Small intestine (tissue), 16 donors: ENCODE results near the gene ZNG1A. TPM values are rescaled to one million over a fixed set of nuclear protein-coding genes. Genes with fewer than 3 reads are reported as not detected.
"Not testable (repeated sequence)": the region's sequence is repeated elsewhere in the genome, so short reads cannot be mapped to it uniquely, and the experiment has no call there.

Experiments used
- DNase-seq, 2 donors: peaks; one replicate each; pipeline versions ENCODE4 v3.0.0 to v3.0.0-alpha.2; 2013
- FAIRE-seq: peaks from 2 replicates; lab custom pipeline; 2012; peaks lifted over from hg19 to GRCh38; lab: Jason Lieb, UNC
- H3K27ac ChIP-seq, 3 donors: one replicate each; pipeline ENCODE4 v1.5.1; 2013; ENCODE audit warnings: low read length in 2 of 3, mild to moderate bottlenecking in 2 of 3, control low read depth in 1 of 3, inconsistent platforms in 1 of 3, low read depth in 1 of 3, moderate library complexity in 1 of 3
- H3K27me3 ChIP-seq, 3 donors: one replicate each; pipeline ENCODE4 v1.6.1; 2013; ENCODE audit warnings: low read length in 3 of 3, inconsistent platforms in 1 of 3; ENCODE audit not compliant: control insufficient read depth in 3 of 3, insufficient read depth in 3 of 3
- H3K36me3 ChIP-seq, 3 donors: one replicate each; pipeline ENCODE4 v1.6.1; 2013; ENCODE audit warnings: low read length in 3 of 3, inconsistent platforms in 1 of 3, low read depth in 1 of 3, mild to moderate bottlenecking in 1 of 3, moderate library complexity in 1 of 3; ENCODE audit not compliant: control insufficient read depth in 3 of 3, insufficient read depth in 2 of 3
- H3K4me1 ChIP-seq, 3 donors: one replicate each; pipeline ENCODE4 v1.6.1; 2013; ENCODE audit warnings: low read length in 2 of 3, inconsistent platforms in 1 of 3, low read depth in 1 of 3, mild to moderate bottlenecking in 1 of 3, moderate library complexity in 1 of 3; ENCODE audit not compliant: control insufficient read depth in 3 of 3, insufficient read depth in 2 of 3
- H3K4me3 ChIP-seq, 3 donors: one replicate each; pipeline ENCODE4 v1.5.1; 2013; ENCODE audit warnings: low read length in 3 of 3, control low read depth in 1 of 3, inconsistent platforms in 1 of 3, low read depth in 1 of 3, mild to moderate bottlenecking in 1 of 3, moderate library complexity in 1 of 3
- H3K9me3 ChIP-seq, 2 donors: one replicate each; pipeline ENCODE4 v1.6.1; 2013; ENCODE audit warnings: low read depth in 1 of 2, low read length in 1 of 2; ENCODE audit not compliant: control insufficient read depth in 2 of 2, insufficient read depth in 1 of 2
- WGBS, 3 donors: extraction: QIAGEN DNeasy Blood & Tissue Kit; methylation state at CpG; one replicate each; pipeline ENCODE4 v1.1.7; 2013; 5-methylcytosine and 5-hydroxymethylcytosine counted together
- long read RNA-seq, 10 donors: transcript quantifications; one replicate each; lab custom pipeline, GENCODE V29; 2026
- polyA plus RNA-seq, 4 donors: library from polyadenylated mRNA; stranded (reverse) in 3 of 4; unstranded in 1 of 4; fragments of 200-250 nt in 3 of 4; fragments of 120-200 nt in 1 of 4; gene quantifications; one replicate each; pipeline versions ENCODE4 v1.2.1 to v1.2.3, GENCODE V29; 2013
- donor health status: healthy with polysubstance abuse.
- donor health status: control.
- donor health status: control.
- donor health status: Bipolar disorder and iron deficiency.
- donor health status: healthy.

ZNG1A gene
- polyA plus RNA-seq: 10 to 100 TPM; 18.4 to 46.7 (median 34.0) TPM
- long read RNA-seq, donor 1, transcript CBWD1-202 (15 exons, 1,706 nt): major isoform, 11 of 48 reads
- long read RNA-seq, donor 1, transcript CBWD1-206 (3 exons, 1,731 nt): minor isoform, 6 of 48 reads
- long read RNA-seq, donor 1, partial matches to known transcripts: 26 of 48 reads
- long read RNA-seq, donor 1, other reads (novel, unspliced or antisense): 0 of 48 reads
- long read RNA-seq, donor 2, partial matches to known transcripts: 0 of 7 reads
- long read RNA-seq, donor 2, other reads (novel, unspliced or antisense): 0 of 7 reads
- long read RNA-seq, donor 3, transcript CBWD1-206 (3 exons, 1,731 nt): minor isoform, 6 of 31 reads
- long read RNA-seq, donor 3, transcript CBWD1-202 (15 exons, 1,706 nt): major isoform, 11 of 31 reads
- long read RNA-seq, donor 3, partial matches to known transcripts: 9 of 31 reads
- long read RNA-seq, donor 3, other reads (novel, unspliced or antisense): 0 of 31 reads
- long read RNA-seq, donor 4: 0 reads
- long read RNA-seq, donor 5, partial matches to known transcripts: 0 of 9 reads
- long read RNA-seq, donor 5, other reads (novel, unspliced or antisense): 0 of 9 reads
- long read RNA-seq, donor 6, transcript CBWD1-206 (3 exons, 1,731 nt): major isoform, 7 of 28 reads
- long read RNA-seq, donor 6, partial matches to known transcripts: 9 of 28 reads
- long read RNA-seq, donor 6, other reads (novel, unspliced or antisense): 0 of 28 reads
- long read RNA-seq, donor 7, transcript CBWD1-206 (3 exons, 1,731 nt): major isoform, 26 of 100 reads
- long read RNA-seq, donor 7, transcript CBWD1-202 (15 exons, 1,706 nt): minor isoform, 23 of 100 reads
- long read RNA-seq, donor 7, partial matches to known transcripts: 44 of 100 reads
- long read RNA-seq, donor 7, other reads (novel, unspliced or antisense): 0 of 100 reads
- long read RNA-seq, donor 8, partial matches to known transcripts: 0 of 2 reads
- long read RNA-seq, donor 8, other reads (novel, unspliced or antisense): 0 of 2 reads
- long read RNA-seq, donor 9, partial matches to known transcripts: 0 of 4 reads
- long read RNA-seq, donor 9, other reads (novel, unspliced or antisense): 0 of 4 reads
- long read RNA-seq, donor 10, transcript CBWD1-202 (15 exons, 1,706 nt): major isoform, 7 of 21 reads
- long read RNA-seq, donor 10, partial matches to known transcripts: 8 of 21 reads
- long read RNA-seq, donor 10, other reads (novel, unspliced or antisense): 0 of 21 reads

- peak within 1 kb of the TSS in 1 of 3 donors; percentile 28 for H3K4me3 ChIP-seq
Measured at GRCh38 chr9:178970-179383, at the start of gene ZNG1A. TSS of gene ZNG1A (minus strand) at chr9:179056. CDS start at chr9:178969, 87 bp downstream.

GRCh38 chr9:227860-228259 lies 49.0 kb upstream of the ZNG1A start:
- H3K9me3 ChIP-seq: peaks cover 0 to 6% of the 10 kb centered on the region in 2 donors
- 74 to 82% (median 80%) methylated on average over 3 of the region's 3 CpGs for WGBS, 3 donors
- peaks cover 0 to 10% (median 0%) of the 10 kb centered on the region in 3 donors for H3K4me1 ChIP-seq
- no peaks in the 10 kb centered on the region for H3K36me3 ChIP-seq
- FAIRE-seq (no peak), DNase-seq (no peak)
- H3K27ac ChIP-seq: no peak overlapping the region
- no peak overlapping the region for H3K4me3 ChIP-seq
- H3K27me3 ChIP-seq: no peaks in the 10 kb centered on the region

More at GRCh38 chr9:178970-179383, at the start of gene ZNG1A:
- peak within 1 kb of the TSS in 2 of 3 donors; percentile 61 to 78 for H3K27ac ChIP-seq
- not testable (repeated sequence) for H3K9me3 ChIP-seq, H3K27me3 ChIP-seq, H3K4me1 ChIP-seq, FAIRE-seq, H3K36me3 ChIP-seq
- DNase-seq: peak; percentile 79 to 81
- 0% methylated on average over 1 to 22 of the region's 32 CpGs for WGBS, 3 donors

GRCh38 chr9:224582-225520 lies 46.0 kb upstream of the ZNG1A start:
- no peak overlapping the region for H3K4me3 ChIP-seq
- peak overlapping the region in 1 of 3 donors; percentile 29 for H3K27ac ChIP-seq
- no peaks in the 10 kb centered on the region for H3K27me3 ChIP-seq
- FAIRE-seq (no peak), DNase-seq (peak; percentile 45 to 75)
- no peaks in the 10 kb centered on the region for H3K36me3 ChIP-seq
- peaks cover 0 to 10% (median 0%) of the 10 kb centered on the region in 3 donors for H3K4me1 ChIP-seq
- peaks cover 0 to 6% of the 10 kb centered on the region in 2 donors for H3K9me3 ChIP-seq
- 28 to 57% (median 33%) methylated on average over 3 of the region's 3 CpGs for WGBS, 3 donors

- no peak for FAIRE-seq
- DNase-seq: no peak
Measured at GRCh38 chr9:224026-224425, 45.2 kb upstream of the ZNG1A start.

GRCh38 chr9:223152-223551 lies 44.3 kb upstream of the ZNG1A start:
- DNase-seq: no peak
- no peaks in the 10 kb centered on the region for H3K36me3 ChIP-seq
- no peak overlapping the region for H3K27ac ChIP-seq
- H3K4me1 ChIP-seq: peaks cover 0 to 10% (median 0%) of the 10 kb centered on the region in 3 donors
- no peaks in the 10 kb centered on the region for H3K27me3 ChIP-seq
- 85 to 90% (median 85%) methylated on average over 3 of the region's 3 CpGs for WGBS, 3 donors
- H3K4me3 ChIP-seq: no peak overlapping the region
- no peak for FAIRE-seq
- H3K9me3 ChIP-seq: no peaks in the 10 kb centered on the region

More at GRCh38 chr9:224026-224425, 45.2 kb upstream of the ZNG1A start:
- H3K4me1 ChIP-seq: peaks cover 0 to 10% (median 0%) of the 10 kb centered on the region in 3 donors
- no peak overlapping the region for H3K4me3 ChIP-seq
- no peaks in the 10 kb centered on the region for H3K27me3 ChIP-seq
- no peak overlapping the region for H3K27ac ChIP-seq
- peaks cover 0 to 6% of the 10 kb centered on the region in 2 donors for H3K9me3 ChIP-seq
- no peaks in the 10 kb centered on the region for H3K36me3 ChIP-seq
- 32 to 50% (median 47%) methylated on average over 5 of the region's 5 CpGs for WGBS, 3 donors

GRCh38 chr9:221989-222776 lies 43.3 kb upstream of the ZNG1A start:
- Histone ChIP-seq H3K4me3 (no peak overlapping the region), H3K36me3 (no peaks in the 10 kb centered on the region), H3K27me3 (no peaks in the 10 kb centered on the region), H3K4me1 (peaks cover 0 to 10% (median 0%) of the 10 kb centered on the region in 3 donors), H3K27ac (peak overlapping the region in 1 of 3 donors; percentile 21), H3K9me3 (no peaks in the 10 kb centered on the region)
- no peak for FAIRE-seq
- WGBS, 3 donors: 58 to 71% (median 61%) methylated on average over 6 of the region's 6 CpGs
- no peak for DNase-seq
